RPMI8226 (cell line): ENCODE data around the gene RIMKLB.
A peak's percentile ranks its signal among the peaks of the same experiment; 100 is the strongest.
"Not testable (repeated sequence)": the region's sequence is repeated elsewhere in the genome, so short reads cannot be mapped to it uniquely, and the experiment has no call there.

Source experiments
- DNase-seq: peaks from one replicate; pipeline ENCODE4 v3.0.0-alpha.2; 2015

The RIMKLB gene

DNA sequence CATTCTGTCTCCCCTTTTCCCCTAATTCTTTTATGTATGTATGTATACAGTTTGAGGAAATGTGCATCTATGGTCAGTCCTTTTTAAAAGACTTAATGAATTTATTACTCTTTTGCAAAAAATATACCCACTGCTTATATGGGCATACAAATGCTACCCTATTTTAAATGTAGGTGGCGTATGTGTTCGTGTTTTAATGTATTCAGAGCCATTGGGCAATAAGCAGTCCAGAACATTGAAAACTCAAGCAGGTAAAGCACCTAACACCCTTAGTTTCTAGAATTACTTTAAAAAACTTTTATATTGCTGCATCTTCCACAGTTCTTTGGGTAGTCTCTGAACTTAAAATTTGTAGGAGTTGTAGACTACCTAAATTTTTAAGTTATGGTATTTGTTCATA lies 82.1 kb downstream of the RIMKLB start:
- DNase-seq: no peak

DNA sequence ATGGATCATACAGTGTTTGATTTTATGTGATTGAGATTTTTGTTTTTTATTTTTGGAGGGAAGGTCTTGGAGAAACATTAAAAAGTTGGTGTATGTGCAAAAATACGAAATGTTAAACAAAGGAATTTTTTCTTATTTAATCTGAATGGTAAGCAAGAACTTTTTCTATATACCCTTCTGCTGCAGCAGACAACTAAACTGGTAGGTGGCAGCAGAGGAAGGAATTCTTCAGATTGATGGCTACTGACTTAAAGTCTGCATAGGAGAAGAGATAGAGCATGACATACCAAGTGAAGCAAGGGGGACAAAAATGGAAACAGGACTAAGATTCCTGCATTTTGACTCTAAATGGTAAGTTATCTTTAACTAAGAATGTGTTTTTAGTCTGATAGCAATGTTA lies 82.6 kb downstream of the RIMKLB start:
- peak; percentile 14 for DNase-seq

DNA sequence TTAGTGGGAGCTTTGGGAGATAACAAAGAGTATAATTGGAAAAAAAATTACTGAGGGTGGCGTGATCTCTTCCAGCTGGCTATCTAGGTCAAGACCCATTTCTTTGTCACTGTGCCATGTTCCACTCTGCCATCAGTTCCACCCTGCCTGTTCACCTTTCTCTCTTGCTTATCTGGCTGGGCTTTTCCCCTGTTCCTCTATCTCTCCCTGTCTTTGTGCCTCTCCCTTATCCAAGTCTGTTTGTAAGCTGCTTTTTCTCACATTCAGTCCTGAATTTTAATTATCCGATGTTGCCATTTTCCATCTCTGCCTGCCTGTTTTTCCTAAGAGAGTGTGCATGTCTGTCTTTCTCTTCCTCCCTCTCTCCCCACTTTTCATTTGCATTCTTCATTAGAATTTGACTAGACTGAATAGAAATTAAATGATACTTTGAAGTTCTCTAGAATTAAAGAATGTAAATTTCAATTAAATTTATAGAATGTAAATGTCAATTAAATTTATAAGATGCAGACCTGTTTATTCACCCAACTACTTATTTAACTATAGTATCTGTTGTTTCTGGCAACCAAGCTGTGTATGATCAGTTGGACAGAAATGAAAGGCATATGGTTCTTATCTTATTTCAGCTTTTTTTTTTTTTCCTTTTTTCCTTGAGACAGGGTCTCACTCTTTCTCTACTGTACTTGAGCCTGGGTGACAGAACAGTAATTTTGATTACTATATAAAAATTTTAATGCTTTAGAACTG lies 83.8 kb downstream of the RIMKLB start:
- DNase-seq: no peak

DNA sequence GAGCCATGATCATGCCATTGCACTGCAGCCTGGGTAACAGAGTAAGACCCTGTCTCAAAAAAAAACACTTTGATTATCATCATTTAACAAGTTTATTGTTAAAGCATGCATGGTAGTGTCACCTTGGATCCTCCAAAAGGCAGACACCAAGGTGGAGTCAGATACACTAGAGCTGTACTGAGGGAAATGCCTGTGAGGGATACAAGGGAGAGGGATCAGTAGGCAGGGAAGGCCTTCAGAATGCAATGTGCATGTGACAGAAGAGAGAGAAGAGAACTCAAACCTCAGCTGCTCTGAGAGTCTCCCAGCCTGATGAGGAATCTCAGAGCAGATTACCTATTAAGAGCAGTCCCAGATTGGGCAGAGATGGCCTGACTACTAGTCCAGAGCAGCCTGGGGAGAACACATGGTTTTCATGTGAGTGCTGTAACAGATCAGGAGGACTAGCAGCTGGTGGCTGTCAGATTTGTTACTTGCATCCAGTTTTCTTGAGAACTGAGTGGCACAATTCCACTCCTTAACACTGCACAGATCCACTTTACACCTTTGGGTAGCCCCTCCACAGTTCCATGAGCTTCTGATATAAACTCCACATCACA lies 86.6 kb downstream of the RIMKLB start:
- no peak for DNase-seq

DNA sequence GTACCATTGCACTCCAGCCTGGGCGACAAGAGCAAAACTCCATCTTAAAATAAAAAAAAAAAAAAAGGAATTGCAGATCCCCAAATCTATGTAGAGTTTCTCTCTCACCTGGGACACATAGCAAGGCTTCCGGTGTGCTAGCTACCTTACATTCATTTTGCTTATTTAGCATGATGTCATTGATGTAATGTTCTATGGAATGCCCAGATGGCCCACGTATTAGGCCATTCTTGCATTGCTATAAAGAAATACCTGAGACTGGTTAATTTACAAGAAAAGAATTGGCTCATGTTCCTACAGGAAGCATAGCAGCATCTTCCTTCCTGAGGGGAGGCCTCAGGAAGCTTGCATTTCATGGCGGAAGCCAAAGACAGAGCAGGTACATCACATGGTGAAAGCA lies 87.7 kb downstream of the RIMKLB start:
- DNase-seq: no peak

DNA sequence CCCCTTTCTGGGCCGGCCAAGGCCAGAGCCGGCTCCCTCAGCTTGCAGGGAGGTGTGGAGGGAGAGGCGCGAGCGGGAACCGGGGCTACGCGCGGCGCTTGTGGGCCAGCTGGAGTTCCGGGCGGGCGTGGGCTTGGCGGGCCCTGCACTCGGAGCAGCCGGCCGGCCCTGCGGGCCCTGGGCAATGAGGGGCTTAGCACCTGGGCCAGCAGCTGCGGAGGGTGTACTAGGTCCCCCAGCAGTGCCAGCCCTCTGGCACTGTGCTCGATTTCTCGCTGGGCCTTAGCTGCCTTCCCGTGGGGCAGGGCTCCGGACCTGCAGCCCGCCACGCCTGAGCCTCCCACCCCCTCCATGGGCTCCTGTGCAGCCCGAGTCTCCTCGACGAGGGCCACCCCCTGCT lies 89.4 kb downstream of the RIMKLB start:
- DNase-seq: not testable (repeated sequence)

DNA sequence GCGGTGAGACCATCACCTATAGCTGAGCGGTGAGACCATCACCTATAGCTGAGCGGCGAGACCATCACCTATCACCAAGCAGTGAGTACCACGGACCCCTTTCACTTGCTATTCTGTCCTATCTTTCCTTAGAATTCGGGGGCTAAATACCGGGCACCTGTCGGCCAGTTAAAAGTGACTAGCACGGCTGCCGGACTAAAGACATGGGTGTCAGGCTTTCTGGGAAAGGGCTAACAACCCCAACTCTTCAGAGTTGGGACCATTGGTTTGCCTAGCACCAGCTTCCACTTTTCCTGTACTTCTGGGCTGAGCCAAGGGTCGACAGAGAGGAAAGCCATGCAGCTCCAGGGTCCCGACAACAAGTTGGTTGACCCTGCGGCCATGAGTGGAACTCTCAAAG lies 90.9 kb downstream of the RIMKLB start:
- not testable (repeated sequence) for DNase-seq

DNA sequence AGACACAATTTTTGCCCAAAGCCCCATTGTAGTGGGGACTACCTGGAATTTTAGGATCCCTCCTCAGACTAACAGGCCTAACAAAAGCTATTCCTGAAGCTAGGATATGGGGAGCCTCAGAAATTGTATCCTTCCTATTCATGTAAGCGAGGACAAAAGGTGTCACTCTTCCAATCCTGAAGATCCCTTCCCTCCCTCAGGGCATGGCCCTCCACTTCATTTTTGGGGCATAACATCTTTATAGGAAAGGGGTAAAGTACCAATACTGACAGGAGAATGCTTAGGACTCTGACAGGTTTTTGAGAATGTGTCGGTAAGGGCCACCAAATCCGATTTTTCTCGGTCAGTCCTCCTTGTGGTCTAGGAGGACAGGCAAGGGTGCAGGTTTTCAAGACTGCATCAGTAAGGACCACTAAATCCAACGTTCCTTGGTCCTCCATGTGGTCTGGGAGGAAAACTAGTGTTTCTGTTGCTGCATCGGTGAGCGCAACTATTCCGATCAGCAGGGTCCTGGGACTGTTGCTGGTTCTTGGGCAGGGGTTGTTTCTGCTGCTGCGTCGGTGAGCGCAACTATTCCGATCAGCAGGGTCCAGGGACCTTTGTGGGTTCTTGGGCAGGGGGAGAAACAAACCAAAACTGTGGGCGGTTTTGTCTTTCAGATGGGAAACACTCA lies 91.7 kb downstream of the RIMKLB start:
- DNase-seq: not testable (repeated sequence)

DNA sequence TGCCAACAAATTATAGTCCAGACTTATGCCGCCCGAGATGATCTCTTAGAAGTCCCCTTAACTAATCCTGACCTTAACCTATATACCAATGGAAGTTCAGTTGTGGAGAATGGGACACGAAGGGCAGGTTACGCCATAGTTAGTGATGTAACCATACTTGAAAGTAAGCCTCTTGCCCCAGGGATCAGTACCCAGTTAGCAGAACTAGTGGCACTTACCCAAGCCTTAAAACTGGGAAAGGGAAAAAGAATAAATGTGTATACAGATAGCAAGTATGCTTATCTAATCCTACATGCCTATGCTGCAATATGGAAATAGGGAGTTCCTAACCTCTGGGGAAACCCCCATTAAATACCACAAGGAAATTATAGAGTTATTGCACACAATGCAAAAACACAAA lies 95.4 kb downstream of the RIMKLB start:
- DNase-seq: not testable (repeated sequence)

DNA sequence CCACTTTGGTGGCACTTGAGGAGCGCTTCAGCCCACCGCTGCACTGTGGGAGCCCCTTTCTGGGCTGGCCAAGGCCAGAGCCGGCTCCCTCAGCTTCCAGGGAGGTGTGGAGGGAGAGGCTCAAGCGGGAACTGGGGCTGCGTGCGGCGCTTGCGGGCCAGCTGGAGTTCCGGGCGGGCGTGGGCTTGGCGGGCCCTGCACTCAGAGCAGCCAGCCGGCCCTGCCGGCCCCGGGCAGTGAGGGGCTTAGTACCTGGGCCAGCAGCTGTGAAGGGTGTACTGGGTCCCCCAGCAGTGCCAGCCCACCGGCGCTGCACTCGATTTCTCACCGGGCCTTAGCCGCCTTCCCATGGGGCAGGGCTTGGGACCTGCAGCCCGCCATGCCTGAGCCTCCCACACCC lies 96.8 kb downstream of the RIMKLB start:
- DNase-seq: not testable (repeated sequence)

DNA sequence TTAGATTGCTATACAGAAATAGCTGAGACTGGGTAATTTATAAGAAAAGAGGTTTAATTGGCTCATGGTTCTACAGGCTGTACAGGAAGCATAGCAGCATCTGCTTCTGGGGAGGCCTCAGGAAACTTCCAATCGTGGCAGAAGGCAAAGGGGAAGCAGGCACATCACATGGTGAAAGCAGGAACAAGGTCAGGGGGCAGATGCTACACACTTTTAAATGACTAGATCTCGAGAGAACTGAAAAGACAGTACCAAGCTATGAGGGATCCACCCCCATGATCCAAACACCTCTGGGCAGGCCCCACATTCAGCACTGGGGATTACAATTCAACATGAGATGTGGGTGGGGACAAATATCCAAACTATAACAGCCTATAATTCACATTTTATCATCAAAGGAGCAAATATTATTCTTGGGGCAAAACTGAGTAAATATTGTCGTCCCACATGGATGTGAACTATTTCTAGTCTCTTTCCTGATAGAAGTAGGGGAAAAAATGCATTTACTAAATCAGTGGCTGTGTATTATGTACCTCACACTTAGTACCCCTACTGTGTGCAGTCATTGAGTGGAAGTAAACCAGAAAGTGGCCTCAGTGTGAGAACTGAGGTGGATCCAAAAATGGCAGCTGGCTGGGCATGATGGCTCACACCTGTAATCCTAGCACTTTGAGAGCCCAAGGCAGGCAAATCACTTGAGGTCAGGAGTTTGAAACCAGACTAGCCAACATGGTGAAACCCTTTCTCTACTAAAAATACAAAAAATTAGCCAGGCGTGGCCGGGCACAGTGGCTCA lies 99.2 kb downstream of the RIMKLB start:
- DNase-seq: no peak

DNA sequence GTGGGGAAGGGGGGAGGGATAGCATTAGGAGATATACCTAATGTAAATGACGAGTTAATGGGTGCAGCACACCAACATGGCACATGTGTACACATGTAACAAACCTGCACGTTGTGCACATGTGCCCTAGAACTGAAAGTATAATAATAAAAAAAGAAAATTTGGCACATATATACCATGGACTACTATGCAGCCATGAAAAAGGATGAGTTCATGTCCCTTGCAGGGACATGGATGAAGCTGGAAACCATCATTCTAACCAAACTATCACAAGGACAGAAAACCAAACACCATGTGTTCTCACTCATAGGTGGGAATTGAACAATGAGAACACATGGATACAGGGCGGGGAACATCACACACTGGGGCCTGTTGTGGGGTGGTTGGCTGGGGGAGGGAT lies 103.4 kb downstream of the RIMKLB start:
- DNase-seq: not testable (repeated sequence)

DNA sequence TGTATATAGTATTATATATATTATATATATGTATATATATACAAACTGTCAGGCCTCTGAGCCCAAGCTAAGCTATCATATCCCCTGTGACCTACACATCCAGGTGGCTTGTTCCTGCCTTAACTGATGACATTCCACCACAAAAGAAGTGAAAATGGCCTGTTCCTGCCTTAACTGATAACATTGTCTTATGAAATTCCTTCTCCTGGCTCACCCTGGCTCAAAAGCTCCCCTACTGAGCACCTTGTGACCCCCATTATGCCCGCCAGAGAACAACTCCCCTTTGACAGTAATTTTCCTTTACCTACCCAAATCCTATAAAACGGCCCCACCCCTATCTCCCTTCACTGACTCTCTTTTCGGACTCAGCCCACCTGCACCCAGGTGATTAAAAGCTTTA lies 107.0 kb downstream of the RIMKLB start:
- DNase-seq: not testable (repeated sequence)

DNA sequence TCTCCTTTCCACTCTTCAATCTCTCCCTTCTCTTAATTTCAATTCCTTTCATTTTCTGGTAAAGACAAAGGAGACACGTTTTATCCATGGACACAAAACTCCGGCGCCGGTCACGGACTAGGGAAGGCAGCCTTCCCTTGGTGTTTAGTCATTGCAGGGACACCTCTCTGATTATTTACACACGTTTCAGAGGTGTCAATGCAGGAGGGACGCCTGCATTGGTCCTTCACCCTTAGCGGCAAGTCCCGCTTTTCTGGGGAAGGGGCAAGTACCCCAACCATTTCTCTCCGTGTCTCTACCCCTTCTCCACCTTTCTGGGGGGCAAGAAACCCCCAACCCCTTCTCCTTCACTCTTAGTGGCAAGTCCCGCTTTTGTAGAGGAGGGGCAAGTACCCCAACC lies 107.7 kb downstream of the RIMKLB start:
- not testable (repeated sequence) for DNase-seq

DNA sequence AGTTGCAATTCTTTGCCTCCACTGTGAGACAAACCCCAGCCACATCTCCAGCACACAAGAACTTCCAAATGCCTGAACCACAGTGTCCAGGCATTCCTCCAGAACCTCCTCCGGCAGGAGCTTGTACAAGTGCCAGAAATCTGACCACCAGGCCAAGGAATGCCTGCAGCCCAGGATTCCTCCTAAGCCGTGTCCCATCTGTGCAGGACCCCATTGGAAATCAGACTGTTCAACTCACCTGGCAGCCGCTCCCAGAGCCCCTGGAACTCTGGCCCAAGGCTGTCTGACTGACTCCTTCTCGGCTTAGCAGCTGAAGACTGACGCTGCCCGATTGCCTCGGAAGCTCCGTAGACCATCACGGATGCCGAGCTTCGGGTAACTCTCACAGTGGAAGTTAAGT lies 109.3 kb downstream of the RIMKLB start:
- DNase-seq: not testable (repeated sequence)

DNA sequence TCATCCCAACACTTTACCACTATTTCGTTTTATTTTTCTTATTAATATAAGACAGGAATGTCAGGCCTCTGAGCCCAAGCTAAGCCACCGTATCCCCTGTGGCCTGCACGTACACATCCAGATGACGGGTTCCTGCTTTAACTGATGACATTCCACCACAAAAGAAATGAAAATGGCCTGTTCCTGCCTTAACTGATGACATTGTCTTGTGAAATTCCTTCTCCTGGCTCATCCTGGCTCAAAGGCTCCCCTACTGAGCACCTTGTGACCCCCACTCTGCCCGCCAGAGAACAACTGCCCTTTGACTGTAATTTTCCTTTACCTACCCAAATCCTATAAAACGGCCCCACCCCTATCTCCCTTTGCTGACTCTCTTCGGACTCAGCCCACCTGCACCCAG lies 112.3 kb downstream of the RIMKLB start:
- DNase-seq: not testable (repeated sequence)

DNA sequence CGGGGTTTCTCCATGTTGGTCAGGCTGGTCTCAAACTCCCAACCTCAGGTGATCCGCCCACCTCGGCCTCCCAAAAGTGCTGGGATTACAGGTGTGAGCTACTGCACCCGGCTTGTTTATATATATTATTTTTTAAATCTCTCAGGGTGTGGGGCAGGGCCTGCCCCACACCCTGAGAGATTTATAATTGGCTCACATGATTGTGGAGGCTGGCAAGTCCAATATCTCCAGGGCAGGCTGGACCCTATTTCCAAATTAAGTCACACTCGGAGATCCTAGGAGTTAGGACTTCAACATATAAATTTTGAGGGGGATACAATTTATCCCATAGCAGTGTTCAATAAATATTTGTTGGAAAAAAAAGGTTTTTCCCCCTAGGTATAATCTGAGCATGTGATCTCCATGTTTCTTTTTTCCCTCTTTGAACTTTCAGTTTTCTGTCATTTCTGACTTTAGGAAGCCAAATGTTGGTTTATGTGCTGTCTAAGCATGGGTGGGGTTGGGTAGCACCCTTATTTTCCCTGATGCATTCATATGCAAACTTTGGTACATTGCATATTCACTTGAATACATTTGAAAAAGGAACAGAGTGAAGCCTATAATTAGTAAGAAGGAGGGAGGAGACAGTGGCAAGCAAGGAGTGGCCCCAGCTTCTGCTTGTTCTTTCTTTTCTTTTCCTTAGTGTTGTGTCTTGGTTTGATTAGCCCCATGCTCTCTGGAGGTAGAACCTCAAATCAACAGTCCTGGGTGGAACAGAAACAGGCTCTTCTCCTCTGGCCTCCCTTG lies 116.0 kb downstream of the RIMKLB start:
- no peak for DNase-seq

DNA sequence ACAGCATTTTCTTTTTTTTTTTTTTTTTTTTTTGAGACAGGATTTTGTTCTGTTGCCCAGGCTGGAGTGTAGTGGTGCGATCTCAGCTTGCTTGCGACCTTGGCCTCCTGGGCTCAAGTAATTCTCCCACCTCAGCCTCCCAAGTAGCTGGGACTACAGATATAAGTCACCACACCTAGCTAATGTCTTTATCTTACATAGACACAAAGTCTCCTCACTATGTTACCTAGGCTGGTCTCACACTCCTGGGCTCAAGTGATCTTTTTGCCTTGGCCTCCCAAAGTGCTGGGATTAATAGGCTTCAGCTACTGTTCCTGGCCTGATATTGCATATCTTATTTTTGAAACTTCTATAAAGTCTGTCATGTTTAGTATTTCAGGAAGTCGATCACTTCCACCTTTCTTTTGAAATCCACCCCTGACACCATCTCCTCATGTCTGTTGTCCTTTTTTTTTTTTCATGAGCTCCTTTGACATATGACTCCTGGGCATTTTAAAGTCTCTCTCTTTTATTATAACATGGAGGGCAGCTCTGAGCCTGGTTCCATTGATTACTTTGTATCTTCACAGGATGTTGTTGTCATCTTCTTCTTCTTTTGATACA lies 118.8 kb downstream of the RIMKLB start:
- no peak for DNase-seq

DNA sequence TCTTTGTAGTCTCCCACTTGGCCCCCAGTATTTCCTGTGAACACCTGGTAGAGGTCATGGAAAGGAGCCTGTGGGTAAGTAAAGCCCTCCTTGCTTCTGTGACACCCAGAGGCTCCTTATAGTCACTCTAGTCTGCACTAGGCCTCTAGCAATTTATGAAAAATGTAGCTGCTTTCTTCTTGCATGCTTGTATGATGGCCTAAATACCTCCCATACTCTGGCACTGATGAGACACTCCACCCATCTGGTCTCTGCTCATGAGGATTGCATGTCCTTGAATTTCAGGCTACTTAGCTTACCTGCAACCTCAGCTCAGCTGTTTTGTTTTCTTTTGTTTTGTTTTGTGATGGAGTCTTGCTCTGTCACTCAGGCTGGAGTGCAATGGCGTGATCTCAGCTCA lies 120.1 kb downstream of the RIMKLB start:
- no peak for DNase-seq

DNA sequence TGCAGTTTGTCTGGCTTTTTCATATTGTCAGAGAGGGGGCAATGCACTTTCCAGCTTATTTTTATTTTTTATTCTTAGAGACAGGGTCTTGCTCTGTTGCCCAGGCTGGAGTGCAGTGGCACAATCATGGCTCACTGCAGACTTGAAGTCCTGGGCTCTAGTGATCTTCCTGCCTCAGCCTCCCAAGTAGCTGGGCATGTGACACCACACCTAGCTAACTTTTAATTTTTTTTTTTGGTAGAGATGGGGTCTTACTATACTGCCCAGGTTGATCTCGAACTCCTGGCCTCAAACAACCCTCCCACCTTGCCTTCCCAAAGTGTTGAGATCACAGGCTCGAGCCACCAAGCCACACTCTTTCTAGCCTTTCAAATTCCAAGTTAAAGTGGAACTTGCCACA lies 120.7 kb downstream of the RIMKLB start:
- DNase-seq: no peak

DNA sequence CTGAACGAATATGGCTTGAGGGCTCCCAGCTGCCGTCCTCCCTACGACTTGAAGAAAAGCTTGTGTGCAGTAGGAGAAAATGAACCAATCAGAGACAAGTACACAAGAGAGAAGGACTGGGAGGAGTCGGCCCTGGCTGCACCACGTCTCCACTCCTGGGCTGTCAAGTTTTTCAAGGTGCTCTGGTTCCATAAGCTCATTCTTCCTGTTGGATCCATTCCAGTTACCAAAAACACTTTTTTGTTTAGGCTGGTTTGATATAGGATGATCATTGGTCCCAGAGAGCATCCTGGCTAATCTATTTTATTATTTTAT lies 121.8 kb downstream of the RIMKLB start:
- no peak for DNase-seq

DNA sequence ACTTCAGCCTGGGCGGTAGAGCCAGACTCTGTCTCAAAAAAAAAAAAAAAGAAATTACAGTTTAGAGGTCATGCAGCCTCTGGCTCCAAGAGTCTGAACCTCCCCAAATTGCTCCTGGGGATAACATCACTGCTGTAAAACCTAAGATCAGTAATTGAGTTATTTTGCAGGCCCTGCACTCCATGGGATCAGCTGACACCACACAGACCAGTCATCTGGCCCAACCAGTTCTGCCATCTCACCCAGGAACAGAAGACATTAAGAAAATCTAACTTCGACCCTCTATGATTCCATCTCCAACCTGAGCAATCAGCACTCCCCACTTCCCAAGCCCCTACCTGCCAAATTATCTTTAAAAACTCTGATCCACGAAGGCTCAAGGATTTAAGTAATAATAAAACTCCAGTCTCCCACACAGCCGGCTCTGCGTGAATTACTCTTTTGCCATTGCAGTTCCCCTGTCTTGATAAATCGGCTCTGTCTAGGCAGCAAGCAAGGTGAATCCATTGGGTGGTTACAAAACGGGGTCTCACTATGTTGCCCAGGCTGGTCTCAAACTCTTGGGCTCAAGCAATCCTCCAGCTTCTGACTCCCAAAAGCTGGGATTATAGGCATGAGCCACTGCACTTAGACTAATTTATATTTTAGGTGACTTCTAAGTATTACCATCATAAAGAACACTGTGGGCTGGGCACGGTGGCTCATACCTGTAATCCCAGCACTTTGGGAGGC lies 123.1 kb downstream of the RIMKLB start:
- DNase-seq: not testable (repeated sequence)
